Neural progenitor cell (in vitro differentiated cells): Measurements from ENCODE around the gene HABP2. TPM values are rescaled to one million over a fixed set of nuclear protein-coding genes. Genes with fewer than 3 reads are reported as not detected.

Experiments
- DNase-seq: peaks from one replicate; pipeline ENCODE4 v3.0.0-alpha.2; 2016; ENCODE audit warnings: low spot score
- H2AFZ ChIP-seq: fragments of 200-600 bp; sonication (generic); replicated peaks from 2 replicates; pipeline ENCODE4 v1.6.1; 2016; ENCODE audit warnings: antibody characterized with exemption
- H3F3A ChIP-seq: fragments of 200-600 bp; sonication (generic); 2 replicates; pipeline ENCODE4 v1.6.1; 2016; ENCODE audit warnings: antibody characterized with exemption, low read depth
- H3K27ac ChIP-seq: fragments of 200-600 bp; sonication (generic); 2 replicates; pipeline ENCODE4 v1.5.1; 2016; ENCODE audit warnings: mild to moderate bottlenecking
- H3K27me3 ChIP-seq: fragments of 200-600 bp; sonication (generic); 2 replicates; pipeline ENCODE4 v1.6.1; 2016; ENCODE audit warnings: mild to moderate bottlenecking, moderate library complexity
- H3K36me3 ChIP-seq: fragments of 200-600 bp; sonication (generic); 2 replicates; pipeline ENCODE4 v1.5.1; 2016
- H3K4me1 ChIP-seq: fragments of 200-600 bp; sonication (generic); 2 replicates; pipeline ENCODE4 v1.6.1; 2016; ENCODE audit warnings: mixed run types
- H3K4me2 ChIP-seq: fragments of 200-600 bp; sonication (generic); 2 replicates; pipeline ENCODE4 v1.6.1; 2016
- H3K4me3 ChIP-seq: fragments of 200-600 bp; sonication (generic); 2 replicates; pipeline ENCODE4 v1.5.1; 2016
- H3K79me2 ChIP-seq: fragments of 200-600 bp; sonication (generic); 2 replicates; pipeline ENCODE4 v1.6.1; 2016; ENCODE audit warnings: low read depth
- H3K9ac ChIP-seq: fragments of 200-600 bp; sonication (generic); 2 replicates; pipeline ENCODE4 v1.6.1; 2016
- H3K9me3 ChIP-seq: fragments of 200-600 bp; sonication (generic); 2 replicates; pipeline ENCODE4 v1.5.1; 2016; ENCODE audit warnings: low read depth
- H4K20me1 ChIP-seq: fragments of 200-600 bp; sonication (generic); 2 replicates; pipeline ENCODE4 v1.6.1; 2016; ENCODE audit warnings: low read depth
- H3K27ac Mint-ChIP-seq: 3 replicates; pipeline ENCODE4 v1.8.0; 2021; ENCODE audit warnings: mixed read lengths
- H3K27me3 Mint-ChIP-seq: 2 replicates; pipeline ENCODE4 v1.8.0; 2022; ENCODE audit warnings: low read depth, mild to moderate bottlenecking, inconsistent platforms, moderate library complexity, mixed read lengths; ENCODE audit not compliant: insufficient read depth
- H3K36me3 Mint-ChIP-seq: 3 replicates; pipeline ENCODE4 v1.8.0; 2021; ENCODE audit warnings: mixed read lengths
- H3K4me1 Mint-ChIP-seq: 3 replicates; pipeline ENCODE4 v1.8.0; 2021; ENCODE audit warnings: mixed read lengths
- H3K4me3 Mint-ChIP-seq: 3 replicates; pipeline ENCODE4 v1.8.0; 2021; ENCODE audit warnings: mild to moderate bottlenecking, moderate library complexity, mixed read lengths
- H3K9me3 Mint-ChIP-seq: 3 replicates; pipeline ENCODE4 v1.8.0; 2020; ENCODE audit warnings: mixed read lengths
- CTCF ChIP-seq: fragments of 200-600 bp; sonication (generic); IDR thresholded peaks from 2 replicates; pipeline ENCODE4 v1.5.1; 2017; ENCODE audit warnings: antibody characterized with exemption, mild to moderate bottlenecking
- EZH2 ChIP-seq: fragments of 200-600 bp; sonication (generic); IDR thresholded peaks from 2 replicates; pipeline ENCODE4 v1.6.1; 2017; ENCODE audit warnings: antibody characterized with exemption, mild to moderate bottlenecking, moderate library complexity
- EZH2phosphoT487 ChIP-seq: fragments of 200-600 bp; sonication (generic); IDR thresholded peaks from 2 replicates; pipeline ENCODE4 v1.6.1; 2017; ENCODE audit warnings: antibody characterized with exemption
- total RNA-seq: library from RNA; depleted of rRNA; stranded (reverse); fragments of >200 nt; gene quantifications from 2 replicates; pipeline ENCODE4 v1.2.3, GENCODE V29; 2015; ENCODE audit warnings: low replicate concordance

The HABP2 gene
- total RNA-seq, 1 donor from 2014 or later, result not detected

GRCh38 chr10:113560071-113560470 lies 7.2 kb downstream of the HABP2 start:
- Histone ChIP-seq H3K36me3 (no peaks in the 10 kb centered on the region), H3K4me1 (peaks cover 38% of the 10 kb centered on the region), H3K27ac (no peak overlapping the region), H2AFZ (no peak overlapping the region), H3K9me3 (no peaks in the 10 kb centered on the region), H3K9ac (no peak overlapping the region), H4K20me1 (no peaks in the 10 kb centered on the region), H3K4me2 (no peak overlapping the region), H3K79me2 (no peaks in the 10 kb centered on the region), H3F3A (peaks cover 39% of the 10 kb centered on the region), H3K27me3 (peaks cover 42% of the 10 kb centered on the region), H3K4me3 (no peak overlapping the region)
- Mint-ChIP-seq H3K9me3 (no peaks in the 10 kb centered on the region), H3K4me1 (peaks cover 30% of the 10 kb centered on the region), H3K36me3 (no peaks in the 10 kb centered on the region), H3K27ac (no peak overlapping the region), H3K27me3 (peaks cover 20% of the 10 kb centered on the region), H3K4me3 (no peak overlapping the region)
- no peak for TF ChIP-seq CTCF
- TF ChIP-seq EZH2, result no peak
- TF ChIP-seq EZH2phosphoT487, result no peak
- no peak for DNase-seq

DNA sequence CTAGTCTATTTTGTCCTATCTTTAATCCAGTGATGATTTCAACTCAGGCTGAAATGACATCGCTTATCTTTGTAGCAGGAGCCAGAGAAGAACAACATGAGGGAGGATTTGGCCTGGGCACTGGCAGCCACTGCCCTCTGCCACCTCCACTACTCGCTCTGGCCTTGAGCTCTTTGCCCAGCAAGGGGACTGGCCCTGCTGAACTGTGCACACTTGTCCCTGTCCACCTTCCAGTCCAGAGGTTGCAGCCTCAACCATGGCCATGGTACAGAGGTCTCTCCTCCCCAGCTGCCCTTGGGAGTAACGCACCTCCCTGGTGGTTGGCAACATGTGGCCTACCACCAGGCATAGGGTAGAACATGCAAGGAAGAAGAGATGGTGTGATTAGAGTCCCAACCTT lies 8.4 kb downstream of the HABP2 start:
- Mint-ChIP-seq H3K27me3 (peaks cover 20% of the 10 kb centered on the region), H3K4me3 (no peak overlapping the region), H3K36me3 (no peaks in the 10 kb centered on the region), H3K9me3 (no peaks in the 10 kb centered on the region), H3K4me1 (peaks cover 29% of the 10 kb centered on the region), H3K27ac (no peak overlapping the region)
- H3K4me1 ChIP-seq, result peaks cover 35% of the 10 kb centered on the region
- no peak overlapping the region for H2AFZ ChIP-seq
- H4K20me1 ChIP-seq, result no peaks in the 10 kb centered on the region
- no peak for TF ChIP-seq EZH2
- no peak for TF ChIP-seq CTCF
- TF ChIP-seq EZH2phosphoT487, result no peak
- DNase-seq, result no peak
- peaks cover 42% of the 10 kb centered on the region for H3K27me3 ChIP-seq
- no peak overlapping the region for H3K4me3 ChIP-seq
- H3F3A ChIP-seq, result peaks cover 36% of the 10 kb centered on the region
- H3K9me3 ChIP-seq, result no peaks in the 10 kb centered on the region
- no peak overlapping the region for H3K27ac ChIP-seq
- H3K4me2 ChIP-seq, result no peak overlapping the region
- no peak overlapping the region for H3K9ac ChIP-seq
- H3K79me2 ChIP-seq, result no peaks in the 10 kb centered on the region
- no peaks in the 10 kb centered on the region for H3K36me3 ChIP-seq

GRCh38 chr10:113562069-113562468 lies 9.2 kb downstream of the HABP2 start:
- Histone ChIP-seq H3K27me3 (peaks cover 42% of the 10 kb centered on the region), H3K4me3 (no peak overlapping the region), H3K4me1 (peaks cover 26% of the 10 kb centered on the region), H3K27ac (no peak overlapping the region), H2AFZ (no peak overlapping the region), H3K79me2 (no peaks in the 10 kb centered on the region), H3K36me3 (no peaks in the 10 kb centered on the region), H4K20me1 (no peaks in the 10 kb centered on the region), H3K9ac (no peak overlapping the region), H3F3A (peaks cover 27% of the 10 kb centered on the region), H3K4me2 (no peak overlapping the region), H3K9me3 (no peaks in the 10 kb centered on the region)
- Mint-ChIP-seq H3K9me3 (no peaks in the 10 kb centered on the region), H3K27me3 (peaks cover 17% of the 10 kb centered on the region), H3K4me1 (peaks cover 29% of the 10 kb centered on the region), H3K36me3 (no peaks in the 10 kb centered on the region), H3K4me3 (no peak overlapping the region), H3K27ac (no peak overlapping the region)
- TF ChIP-seq EZH2 (no peak), EZH2phosphoT487 (no peak), CTCF (no peak)
- no peak for DNase-seq
